ENCODE measurements around the gene NOS1AP.

DNA sequence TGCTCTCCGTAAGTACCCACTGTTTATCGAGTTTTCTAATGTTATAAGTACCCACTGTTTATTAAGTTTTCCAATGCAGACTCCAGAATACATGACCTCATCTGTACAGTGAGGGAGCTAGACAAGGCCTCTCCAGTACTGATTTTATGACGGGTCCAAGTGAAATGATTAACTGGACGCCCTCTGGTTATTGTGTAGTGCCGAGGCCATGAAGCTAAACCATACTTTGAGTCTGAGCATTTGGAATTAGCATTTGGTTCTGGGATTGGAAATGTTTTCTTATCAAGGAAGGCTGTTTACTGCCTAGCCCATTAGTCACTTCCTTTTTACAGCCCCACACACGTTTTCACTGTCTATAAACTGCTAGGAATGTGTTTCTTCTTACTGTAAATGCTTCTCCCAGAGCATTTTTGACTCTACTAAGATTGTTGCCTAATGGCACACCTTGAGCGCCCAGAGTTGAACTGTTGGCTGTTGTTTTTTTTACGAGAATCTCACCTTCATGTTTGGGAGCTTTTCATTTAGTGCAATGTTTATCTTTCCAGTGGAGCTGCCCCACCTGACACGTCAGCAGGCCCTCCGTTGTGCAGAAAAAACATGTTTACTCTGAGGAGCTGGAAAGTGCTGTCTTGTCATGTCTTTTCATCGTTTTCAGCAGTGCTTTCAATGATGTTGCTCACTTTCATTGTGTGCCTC is 280.3 kb downstream of the NOS1AP start:
- TF ChIP-seq, protein P1, sequence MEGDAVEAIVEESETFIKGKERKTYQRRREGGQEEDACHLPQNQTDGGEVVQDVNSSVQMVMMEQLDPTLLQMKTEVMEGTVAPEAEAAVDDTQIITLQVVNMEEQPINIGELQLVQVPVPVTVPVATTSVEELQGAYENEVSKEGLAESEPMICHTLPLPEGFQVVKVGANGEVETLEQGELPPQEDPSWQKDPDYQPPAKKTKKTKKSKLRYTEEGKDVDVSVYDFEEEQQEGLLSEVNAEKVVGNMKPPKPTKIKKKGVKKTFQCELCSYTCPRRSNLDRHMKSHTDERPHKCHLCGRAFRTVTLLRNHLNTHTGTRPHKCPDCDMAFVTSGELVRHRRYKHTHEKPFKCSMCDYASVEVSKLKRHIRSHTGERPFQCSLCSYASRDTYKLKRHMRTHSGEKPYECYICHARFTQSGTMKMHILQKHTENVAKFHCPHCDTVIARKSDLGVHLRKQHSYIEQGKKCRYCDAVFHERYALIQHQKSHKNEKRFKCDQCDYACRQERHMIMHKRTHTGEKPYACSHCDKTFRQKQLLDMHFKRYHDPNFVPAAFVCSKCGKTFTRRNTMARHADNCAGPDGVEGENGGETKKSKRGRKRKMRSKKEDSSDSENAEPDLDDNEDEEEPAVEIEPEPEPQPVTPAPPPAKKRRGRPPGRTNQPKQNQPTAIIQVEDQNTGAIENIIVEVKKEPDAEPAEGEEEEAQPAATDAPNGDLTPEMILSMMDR (conservative IDR thresholded peaks at IDR 0.05 in 1 of 2, IDR thresholded peaks at IDR 0.05 in 1 of 2; ENCODE audit: extremely low read depth in 1 of 2, insufficient read depth in 1 of 2, low read depth in 1 of 2, low read length in 2 of 2): no peak
- no peak for TF ChIP-seq EZH2 (IDR thresholded peaks at IDR 0.05; ENCODE audit: borderline replicate concordance, low read length)
